HCT116 (cell line): ENCODE results near the gene CHRNB4. TPM values are rescaled to one million over a fixed set of nuclear protein-coding genes. Genes with fewer than 3 reads are reported as not detected.

Source experiments
- ATAC-seq: fragments of 200-7000 bp; cut with Tn5 transposase; 2 replicates; pipeline ENCODE4 v1.9.1; 2020; ENCODE audit warnings: mild to moderate bottlenecking, moderate library complexity
- BruUV-seq: library from RNA; stranded (reverse); fragments of 400-500 nt; replicated peaks from 2 replicates; lab custom pipeline; 2021; lab: Mats Ljungman, UMichigan
- CTCF ChIA-PET: fragments of 300-600 bp; sonication (Branson Sonifier 250); formaldehyde crosslinking; loops from one replicate; lab custom pipeline; 2021; ENCODE audit warnings: antibody characterized with exemption; lab: Charles Lee
- POLR2A ChIA-PET: fragments of 300-600, 350-600 bp; sonication (Branson Sonifier 250); formaldehyde crosslinking; loops from one replicate; lab custom pipeline; 2021; ENCODE audit warnings: antibody characterized with exemption; lab: Charles Lee
- RAD21 ChIA-PET, 2 experiments: fragments of 300-600 bp; sonication (Branson Sonifier 250); formaldehyde crosslinking; loops; one replicate each; lab custom pipeline; 2023; ENCODE audit warnings: low total read pairs in 2 of 2; ENCODE audit not compliant: uncharacterized antibody in 2 of 2, unreplicated experiment in 2 of 2, low non-redundant PET in 1 of 2; lab: Charles Lee
- DNase-seq: peaks from one replicate; pipeline ENCODE4 v3.0.0-alpha.2; 2010; ENCODE audit warnings: low read depth, low spot score
- H2AFZ ChIP-seq: fragments of 200-600 bp; shearing (Covaris generic), sonication (generic); 2 replicates; pipeline ENCODE4 v1.6.1; 2017; ENCODE audit warnings: low read depth, mixed run types, mixed read lengths, antibody characterized with exemption, low read length; ENCODE audit not compliant: poor library complexity, severe bottlenecking
- H3K27ac ChIP-seq: 2 replicates; pipeline ENCODE4 v1.5.1; 2012; ENCODE audit warnings: low read depth, low read length
- H3K27me3 ChIP-seq: fragments of 200-600 bp; sonication (generic); 2 replicates; pipeline ENCODE4 v1.6.1; 2016; ENCODE audit warnings: mixed run types, low read length, mixed read lengths; ENCODE audit not compliant: insufficient read depth
- H3K36me3 ChIP-seq, 2 experiments: fragments of 200-500 bp in 1 of 2; fragments of 200-600 bp in 1 of 2; sonication (Bioruptor generic) in 1 of 2; sonication (generic) in 1 of 2; 2 replicates each; pipeline versions ENCODE4 v1.5.1 to v1.6.1; 2014 to 2016; ENCODE audit warnings: low read length in 2 of 2, inconsistent platforms in 1 of 2, mixed read lengths in 1 of 2, mixed run types in 1 of 2; ENCODE audit not compliant: insufficient read depth in 2 of 2, control insufficient read depth in 1 of 2
- H3K4me1 ChIP-seq, 2 experiments: fragments of 200-600 bp in 1 of 2; sonication (generic) in 1 of 2; 2 replicates each; pipeline versions ENCODE4 v1.5.1 to v1.6.1; 2012 to 2017; ENCODE audit warnings: low read length in 2 of 2, inconsistent platforms in 1 of 2, mild to moderate bottlenecking in 1 of 2, mixed read lengths in 1 of 2, mixed run types in 1 of 2, moderate library complexity in 1 of 2; ENCODE audit not compliant: insufficient read depth in 2 of 2, control insufficient read depth in 1 of 2
- H3K4me2 ChIP-seq: fragments of 200-600 bp; sonication (generic); 2 replicates; pipeline ENCODE4 v1.6.1; 2017; ENCODE audit warnings: mixed run types, low read length, mixed read lengths
- H3K4me3 ChIP-seq, 2 experiments: fragments of 200-600 bp in 1 of 2; sonication (generic) in 1 of 2; replicated peaks in 1 of 2; 2 replicates each; pipeline ENCODE4 v1.5.1; 2011 to 2016; ENCODE audit warnings: low read length in 2 of 2, control low read depth in 1 of 2, low read depth in 1 of 2, mild to moderate bottlenecking in 1 of 2, mixed read lengths in 1 of 2, mixed run types in 1 of 2
- H3K79me2 ChIP-seq: fragments of 200-600 bp; sonication (generic); 2 replicates; pipeline ENCODE4 v1.6.1; 2017; ENCODE audit warnings: mild to moderate bottlenecking, mixed run types, low read length, moderate library complexity, mixed read lengths; ENCODE audit not compliant: insufficient read depth
- H3K9ac ChIP-seq: fragments of 200-600 bp; sonication (generic); 2 replicates; pipeline ENCODE4 v1.6.1; 2016; ENCODE audit warnings: low read length, mixed read lengths
- H3K9me2 ChIP-seq: fragments of 200-600 bp; sonication (generic), shearing (Covaris generic); 2 replicates; pipeline ENCODE4 v1.6.1; 2017; ENCODE audit warnings: mixed run types, mild to moderate bottlenecking, moderate library complexity; ENCODE audit not compliant: insufficient read depth
- H3K9me3 ChIP-seq, 2 experiments: fragments of 200-500 bp in 1 of 2; fragments of 200-600 bp in 1 of 2; sonication (Bioruptor generic) in 1 of 2; sonication (generic) in 1 of 2; 2 replicates each; pipeline ENCODE4 v1.6.1; 2014 to 2017; ENCODE audit warnings: low read length in 2 of 2, mixed read lengths in 2 of 2, inconsistent platforms in 1 of 2, low read depth in 1 of 2, mild to moderate bottlenecking in 1 of 2, mixed run types in 1 of 2, moderate library complexity in 1 of 2; ENCODE audit not compliant: control insufficient read depth in 1 of 2, insufficient read depth in 1 of 2
- H4K20me1 ChIP-seq: fragments of 200-600 bp; sonication (generic), shearing (Covaris generic); 2 replicates; pipeline ENCODE4 v1.6.1; 2017; ENCODE audit warnings: mixed run types, mild to moderate bottlenecking, moderate library complexity; ENCODE audit not compliant: insufficient read depth
- CBX3 ChIP-seq: IDR thresholded peaks from 2 replicates; pipeline ENCODE4 v1.6.1; 2012; ENCODE audit warnings: low read depth
- EGR1 ChIP-seq: IDR thresholded peaks from 2 replicates; pipeline ENCODE4 v1.6.1; 2012; ENCODE audit warnings: low read depth
- ELF1 ChIP-seq: IDR thresholded peaks from 2 replicates; pipeline ENCODE4 v1.6.1; 2012; ENCODE audit warnings: low read depth, borderline replicate concordance
- EZH2 ChIP-seq: fragments of 200-600 bp; sonication (generic); IDR thresholded peaks from 2 replicates; pipeline ENCODE4 v1.6.1; 2017; ENCODE audit warnings: antibody characterized with exemption, mixed run types
- EZH2phosphoT487 ChIP-seq: fragments of 200-600 bp; IDR thresholded peaks from 2 replicates; pipeline ENCODE4 v1.6.1; 2018; ENCODE audit warnings: antibody characterized with exemption, borderline replicate concordance
- JUND ChIP-seq: IDR thresholded peaks from 2 replicates; pipeline ENCODE4 v1.6.1; 2012
- POLR2A ChIP-seq: IDR thresholded peaks from 2 replicates; pipeline ENCODE4 v1.7.0; 2011; ENCODE audit warnings: borderline replicate concordance; ENCODE audit not compliant: insufficient read depth, insufficient read length; ENCODE audit errors: extremely low read depth
- POLR2AphosphoS5 ChIP-seq: IDR thresholded peaks from 2 replicates; pipeline ENCODE4 v1.6.1; 2011; ENCODE audit warnings: mild to moderate bottlenecking, low read depth, low read length, moderate library complexity
- RAD21 ChIP-seq: IDR thresholded peaks from 2 replicates; pipeline ENCODE4 v1.6.1; 2012; ENCODE audit warnings: low read depth, mild to moderate bottlenecking
- SIN3A ChIP-seq: IDR thresholded peaks from 2 replicates; pipeline ENCODE4 v1.6.1; 2012; ENCODE audit warnings: low read depth
- SP1 ChIP-seq: IDR thresholded peaks from 2 replicates; pipeline ENCODE4 v1.6.1; 2012; ENCODE audit warnings: low read depth
- SRF ChIP-seq: IDR thresholded peaks from 2 replicates; pipeline ENCODE4 v1.6.1; 2012; ENCODE audit warnings: low read depth
- ZFX ChIP-seq: fragments of 450-650 bp; IDR thresholded peaks from 2 replicates; pipeline ENCODE4 v1.6.1; 2017
- intact Hi-C: fragments of 100-400 bp; cut with micrococcal nuclease; formaldehyde crosslinking; loops from 2 replicates; pipeline ENCODE4 v1.10.0; 2022
- total RNA-seq: library from RNA; stranded (reverse); gene quantifications from one replicate; pipeline ENCODE4 v1.2.1, GENCODE V29; 2021; ENCODE audit not compliant: unreplicated experiment
- TF ChIP-seq, protein P1 (sequence below), 3 experiments: fragments of 200-600 bp in 1 of 3; sonication (generic) in 1 of 3; IDR thresholded peaks in 2 of 3; conservative IDR thresholded peaks in 1 of 3; 2 replicates each; pipeline ENCODE4 v1.5.1; 2012 to 2017; ENCODE audit warnings: low read depth in 2 of 3, low read length in 2 of 3, antibody characterized with exemption in 1 of 3, borderline replicate concordance in 1 of 3, control low read depth in 1 of 3, mild to moderate bottlenecking in 1 of 3, mixed read lengths in 1 of 3, mixed run types in 1 of 3, moderate library complexity in 1 of 3; ENCODE audit not compliant: insufficient read depth in 1 of 3
- TF ChIP-seq, protein P2 (sequence below): IDR thresholded peaks from 2 replicates; pipeline ENCODE4 v1.6.1; 2012
- TF ChIP-seq, protein P3 (sequence below): IDR thresholded peaks from 2 replicates; pipeline ENCODE4 v1.6.1; 2012
- TF ChIP-seq, protein P4 (sequence below): IDR thresholded peaks from 2 replicates; pipeline ENCODE4 v1.6.1; 2012; ENCODE audit warnings: low read depth
- TF ChIP-seq, protein P5 (sequence below): IDR thresholded peaks from 2 replicates; pipeline ENCODE4 v1.6.1; 2011; ENCODE audit warnings: mild to moderate bottlenecking, low read length, moderate library complexity; ENCODE audit not compliant: insufficient replicate concordance; ENCODE audit errors: extremely low read depth

The CHRNB4 gene
- total RNA-seq, 1 experiment from 2014 or later, result 2.0 TPM

DNA sequence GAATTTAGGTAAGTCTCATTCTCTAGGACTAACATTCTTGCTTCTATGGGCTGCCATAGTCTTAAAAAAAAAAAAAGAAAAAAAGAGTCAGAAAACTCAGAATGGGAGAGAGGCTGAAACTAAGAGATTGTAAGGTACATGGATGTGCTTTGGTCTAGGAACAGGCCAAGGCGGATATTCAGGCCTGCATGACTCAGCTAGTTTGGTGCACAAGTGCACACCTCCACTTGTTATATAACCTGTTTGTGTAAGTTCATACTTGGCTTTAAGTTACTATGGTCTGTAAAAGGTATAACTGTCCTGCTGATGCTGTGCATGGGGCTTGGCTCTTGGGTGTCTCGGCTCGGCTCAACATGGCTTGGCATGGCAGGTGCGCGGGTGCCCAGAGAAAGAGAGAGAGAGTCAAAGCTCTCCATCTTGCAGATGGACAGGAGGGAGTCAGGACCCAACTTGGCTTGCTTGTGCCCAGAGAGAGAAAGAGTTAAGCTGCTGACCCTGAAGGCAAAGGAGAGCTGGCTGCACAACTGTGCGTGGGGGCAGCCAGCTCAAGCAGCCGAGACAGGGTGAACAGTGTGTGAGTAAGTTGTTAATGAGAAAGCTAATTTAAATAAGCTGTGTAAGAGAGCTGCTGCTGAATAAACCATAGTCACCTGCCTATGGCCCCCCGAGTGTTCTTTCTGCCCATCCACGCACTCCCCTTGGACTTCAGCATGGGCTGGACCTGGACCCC, 31.4 kb upstream of the CHRNB4 start:
- H2AFZ ChIP-seq, result no peak overlapping the region
- H3K36me3 ChIP-seq, result no peaks in the 10 kb centered on the region
- H3K27ac ChIP-seq, result no peak overlapping the region
- CTCF ChIA-PET, result no interaction called here
- DNase-seq, result no peak
- H3K9me2 ChIP-seq, result no peaks in the 10 kb centered on the region
- no peaks in the 10 kb centered on the region for H3K9me3 ChIP-seq
- no peak overlapping the region for H3K9ac ChIP-seq
- intact Hi-C loops, result no loop called here
- RAD21 ChIA-PET, result no interaction called here
- no peaks in the 10 kb centered on the region for H3K4me1 ChIP-seq
- no peaks in the 10 kb centered on the region for H3K27me3 ChIP-seq
- no peaks in the 10 kb centered on the region for H4K20me1 ChIP-seq
- no TSS peak for BruUV-seq
- ATAC-seq, result no peak
- no peak overlapping the region for H3K4me2 ChIP-seq
- TF ChIP-seq ZFX (no peak), RAD21 (no peak), POLR2AphosphoS5 (no peak), JUND (no peak), SP1 (no peak), EZH2 (no peak), POLR2A (no peak), EGR1 (no peak), SRF (no peak), CBX3 (no peak), EZH2phosphoT487 (no peak), SIN3A (no peak), ELF1 (no peak)
- TF ChIP-seq, protein P1, sequence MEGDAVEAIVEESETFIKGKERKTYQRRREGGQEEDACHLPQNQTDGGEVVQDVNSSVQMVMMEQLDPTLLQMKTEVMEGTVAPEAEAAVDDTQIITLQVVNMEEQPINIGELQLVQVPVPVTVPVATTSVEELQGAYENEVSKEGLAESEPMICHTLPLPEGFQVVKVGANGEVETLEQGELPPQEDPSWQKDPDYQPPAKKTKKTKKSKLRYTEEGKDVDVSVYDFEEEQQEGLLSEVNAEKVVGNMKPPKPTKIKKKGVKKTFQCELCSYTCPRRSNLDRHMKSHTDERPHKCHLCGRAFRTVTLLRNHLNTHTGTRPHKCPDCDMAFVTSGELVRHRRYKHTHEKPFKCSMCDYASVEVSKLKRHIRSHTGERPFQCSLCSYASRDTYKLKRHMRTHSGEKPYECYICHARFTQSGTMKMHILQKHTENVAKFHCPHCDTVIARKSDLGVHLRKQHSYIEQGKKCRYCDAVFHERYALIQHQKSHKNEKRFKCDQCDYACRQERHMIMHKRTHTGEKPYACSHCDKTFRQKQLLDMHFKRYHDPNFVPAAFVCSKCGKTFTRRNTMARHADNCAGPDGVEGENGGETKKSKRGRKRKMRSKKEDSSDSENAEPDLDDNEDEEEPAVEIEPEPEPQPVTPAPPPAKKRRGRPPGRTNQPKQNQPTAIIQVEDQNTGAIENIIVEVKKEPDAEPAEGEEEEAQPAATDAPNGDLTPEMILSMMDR (IDR thresholded peaks at IDR 0.05 in 2 of 3, conservative IDR thresholded peaks at IDR 0.05 in 1 of 3; ENCODE audit: borderline replicate concordance in 1 of 3, insufficient read depth in 1 of 3, low read depth in 2 of 3, low read length in 2 of 3), result no peak
- TF ChIP-seq, protein P2, sequence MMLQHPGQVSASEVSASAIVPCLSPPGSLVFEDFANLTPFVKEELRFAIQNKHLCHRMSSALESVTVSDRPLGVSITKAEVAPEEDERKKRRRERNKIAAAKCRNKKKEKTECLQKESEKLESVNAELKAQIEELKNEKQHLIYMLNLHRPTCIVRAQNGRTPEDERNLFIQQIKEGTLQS, result no peak
- TF ChIP-seq, protein P3, sequence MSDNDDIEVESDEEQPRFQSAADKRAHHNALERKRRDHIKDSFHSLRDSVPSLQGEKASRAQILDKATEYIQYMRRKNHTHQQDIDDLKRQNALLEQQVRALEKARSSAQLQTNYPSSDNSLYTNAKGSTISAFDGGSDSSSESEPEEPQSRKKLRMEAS, result no peak
- TF ChIP-seq, protein P4, sequence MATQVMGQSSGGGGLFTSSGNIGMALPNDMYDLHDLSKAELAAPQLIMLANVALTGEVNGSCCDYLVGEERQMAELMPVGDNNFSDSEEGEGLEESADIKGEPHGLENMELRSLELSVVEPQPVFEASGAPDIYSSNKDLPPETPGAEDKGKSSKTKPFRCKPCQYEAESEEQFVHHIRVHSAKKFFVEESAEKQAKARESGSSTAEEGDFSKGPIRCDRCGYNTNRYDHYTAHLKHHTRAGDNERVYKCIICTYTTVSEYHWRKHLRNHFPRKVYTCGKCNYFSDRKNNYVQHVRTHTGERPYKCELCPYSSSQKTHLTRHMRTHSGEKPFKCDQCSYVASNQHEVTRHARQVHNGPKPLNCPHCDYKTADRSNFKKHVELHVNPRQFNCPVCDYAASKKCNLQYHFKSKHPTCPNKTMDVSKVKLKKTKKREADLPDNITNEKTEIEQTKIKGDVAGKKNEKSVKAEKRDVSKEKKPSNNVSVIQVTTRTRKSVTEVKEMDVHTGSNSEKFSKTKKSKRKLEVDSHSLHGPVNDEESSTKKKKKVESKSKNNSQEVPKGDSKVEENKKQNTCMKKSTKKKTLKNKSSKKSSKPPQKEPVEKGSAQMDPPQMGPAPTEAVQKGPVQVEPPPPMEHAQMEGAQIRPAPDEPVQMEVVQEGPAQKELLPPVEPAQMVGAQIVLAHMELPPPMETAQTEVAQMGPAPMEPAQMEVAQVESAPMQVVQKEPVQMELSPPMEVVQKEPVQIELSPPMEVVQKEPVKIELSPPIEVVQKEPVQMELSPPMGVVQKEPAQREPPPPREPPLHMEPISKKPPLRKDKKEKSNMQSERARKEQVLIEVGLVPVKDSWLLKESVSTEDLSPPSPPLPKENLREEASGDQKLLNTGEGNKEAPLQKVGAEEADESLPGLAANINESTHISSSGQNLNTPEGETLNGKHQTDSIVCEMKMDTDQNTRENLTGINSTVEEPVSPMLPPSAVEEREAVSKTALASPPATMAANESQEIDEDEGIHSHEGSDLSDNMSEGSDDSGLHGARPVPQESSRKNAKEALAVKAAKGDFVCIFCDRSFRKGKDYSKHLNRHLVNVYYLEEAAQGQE, result no peak
- TF ChIP-seq, protein P5, sequence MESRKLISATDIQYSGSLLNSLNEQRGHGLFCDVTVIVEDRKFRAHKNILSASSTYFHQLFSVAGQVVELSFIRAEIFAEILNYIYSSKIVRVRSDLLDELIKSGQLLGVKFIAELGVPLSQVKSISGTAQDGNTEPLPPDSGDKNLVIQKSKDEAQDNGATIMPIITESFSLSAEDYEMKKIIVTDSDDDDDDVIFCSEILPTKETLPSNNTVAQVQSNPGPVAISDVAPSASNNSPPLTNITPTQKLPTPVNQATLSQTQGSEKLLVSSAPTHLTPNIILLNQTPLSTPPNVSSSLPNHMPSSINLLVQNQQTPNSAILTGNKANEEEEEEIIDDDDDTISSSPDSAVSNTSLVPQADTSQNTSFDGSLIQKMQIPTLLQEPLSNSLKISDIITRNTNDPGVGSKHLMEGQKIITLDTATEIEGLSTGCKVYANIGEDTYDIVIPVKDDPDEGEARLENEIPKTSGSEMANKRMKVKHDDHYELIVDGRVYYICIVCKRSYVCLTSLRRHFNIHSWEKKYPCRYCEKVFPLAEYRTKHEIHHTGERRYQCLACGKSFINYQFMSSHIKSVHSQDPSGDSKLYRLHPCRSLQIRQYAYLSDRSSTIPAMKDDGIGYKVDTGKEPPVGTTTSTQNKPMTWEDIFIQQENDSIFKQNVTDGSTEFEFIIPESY, result no peak
- TF ChIP-seq, all 23 proteins: peak for 0
- Histone ChIP-seq H3K4me3 (no peak overlapping the region), H3K79me2 (no peaks in the 10 kb centered on the region)
- POLR2A ChIA-PET, result no interaction called here
